H1 (cell line): ENCODE data around the gene DAO. TPM values are rescaled to one million over a fixed set of nuclear protein-coding genes. Genes with fewer than 3 reads are reported as not detected.

ENCODE experiments used
- CHD1 ChIP-seq: IDR thresholded peaks from 2 replicates; pipeline ENCODE4 v1.6.1; 2012; ENCODE audit warnings: low read depth, low read length, improper control_type of control experiment
- EZH2 ChIP-seq: fragments of 200-600 bp; sonication (generic); IDR thresholded peaks from 2 replicates; pipeline ENCODE4 v1.7.1; 2012; ENCODE audit warnings: low read depth, mild to moderate bottlenecking, moderate library complexity, low read length, inconsistent platforms; ENCODE audit not compliant: severe bottlenecking
- KDM4A ChIP-seq: IDR thresholded peaks from one replicate; pipeline ENCODE4 v1.7.1; 2012; ENCODE audit warnings: low read depth, mild to moderate bottlenecking, moderate library complexity, low read length, inconsistent platforms; ENCODE audit not compliant: severe bottlenecking
- MAX ChIP-seq: IDR thresholded peaks from 2 replicates; pipeline ENCODE4 v1.6.1; 2012; ENCODE audit warnings: inconsistent platforms
- PHF8 ChIP-seq: fragments of 200-600 bp; sonication (generic); conservative IDR thresholded peaks from 2 replicates; pipeline ENCODE4 v1.7.1; 2012; ENCODE audit warnings: low read depth, mild to moderate bottlenecking, inconsistent platforms, low read length, moderate library complexity
- POLR2AphosphoS5 ChIP-seq: IDR thresholded peaks from 2 replicates; pipeline ENCODE4 v1.6.1; 2011; ENCODE audit warnings: low read depth, low read length
- SUZ12 ChIP-seq: fragments of 200-600 bp; sonication (generic); IDR thresholded peaks from 2 replicates; pipeline ENCODE4 v1.6.1; 2012; ENCODE audit warnings: mild to moderate bottlenecking, inconsistent platforms, low read length, moderate library complexity, mixed read lengths
- polyA plus RNA-seq, 7 experiments: library from polyadenylated mRNA; depleted of rRNA in 3 of 7; stranded (reverse) in 5 of 7; unstranded in 2 of 7; fragments of >200 nt in 5 of 7; fragments of 200-250 nt in 2 of 7; gene quantifications; 1 replicate in 5 of 7; 2 replicates in 1 of 7; 4 replicates in 1 of 7; pipeline versions ENCODE4 v1.2.1 to v1.2.3, GENCODE V29; 2011 to 2013; ENCODE audit warnings: missing spikeins in 2 of 7, mixed read lengths in 2 of 7
- total RNA-seq: library from RNA; stranded (reverse); fragmentation: NEBNext Ultra II Directional; extraction: Animal tissue kit (Norgen Biotek cat#: 25700); gene quantifications from 2 replicates; pipeline ENCODE4 v1.2.1, GENCODE V29; 2021
- TF ChIP-seq, protein P1 (sequence below): fragments of 300-600 bp; sonication (generic); IDR thresholded peaks from 2 replicates; pipeline ENCODE4 v1.7.1; 2012; ENCODE audit warnings: low read length, moderate library complexity, mild to moderate bottlenecking, inconsistent platforms; ENCODE audit not compliant: insufficient replicate concordance

The DAO gene
- total and polyA plus RNA-seq, 2 of the 8 experiments (the other 6 are each of a cell fraction or from before 2014, with no cell fraction given), result not detected

DNA sequence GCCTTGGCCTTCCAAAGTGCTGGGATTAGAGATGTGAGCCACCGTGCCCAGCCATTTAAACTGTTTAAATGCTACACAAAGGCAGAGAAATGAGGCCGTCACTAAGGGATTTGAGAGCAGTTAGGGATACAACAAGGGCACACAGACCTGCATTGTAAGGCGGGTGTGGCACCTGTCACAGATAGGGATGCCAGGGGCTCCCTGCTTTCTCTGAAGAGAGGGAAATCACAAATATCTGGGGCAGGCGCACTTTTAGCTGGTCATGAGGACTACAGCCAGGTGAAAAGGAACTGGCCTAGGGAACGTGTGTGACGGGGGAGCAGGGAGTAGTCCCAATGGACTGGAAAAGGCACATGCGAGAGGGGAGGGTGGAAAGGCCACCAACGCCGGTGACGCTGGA, 32.2 kb upstream of the DAO start (continued):
- TF ChIP-seq, protein P1, sequence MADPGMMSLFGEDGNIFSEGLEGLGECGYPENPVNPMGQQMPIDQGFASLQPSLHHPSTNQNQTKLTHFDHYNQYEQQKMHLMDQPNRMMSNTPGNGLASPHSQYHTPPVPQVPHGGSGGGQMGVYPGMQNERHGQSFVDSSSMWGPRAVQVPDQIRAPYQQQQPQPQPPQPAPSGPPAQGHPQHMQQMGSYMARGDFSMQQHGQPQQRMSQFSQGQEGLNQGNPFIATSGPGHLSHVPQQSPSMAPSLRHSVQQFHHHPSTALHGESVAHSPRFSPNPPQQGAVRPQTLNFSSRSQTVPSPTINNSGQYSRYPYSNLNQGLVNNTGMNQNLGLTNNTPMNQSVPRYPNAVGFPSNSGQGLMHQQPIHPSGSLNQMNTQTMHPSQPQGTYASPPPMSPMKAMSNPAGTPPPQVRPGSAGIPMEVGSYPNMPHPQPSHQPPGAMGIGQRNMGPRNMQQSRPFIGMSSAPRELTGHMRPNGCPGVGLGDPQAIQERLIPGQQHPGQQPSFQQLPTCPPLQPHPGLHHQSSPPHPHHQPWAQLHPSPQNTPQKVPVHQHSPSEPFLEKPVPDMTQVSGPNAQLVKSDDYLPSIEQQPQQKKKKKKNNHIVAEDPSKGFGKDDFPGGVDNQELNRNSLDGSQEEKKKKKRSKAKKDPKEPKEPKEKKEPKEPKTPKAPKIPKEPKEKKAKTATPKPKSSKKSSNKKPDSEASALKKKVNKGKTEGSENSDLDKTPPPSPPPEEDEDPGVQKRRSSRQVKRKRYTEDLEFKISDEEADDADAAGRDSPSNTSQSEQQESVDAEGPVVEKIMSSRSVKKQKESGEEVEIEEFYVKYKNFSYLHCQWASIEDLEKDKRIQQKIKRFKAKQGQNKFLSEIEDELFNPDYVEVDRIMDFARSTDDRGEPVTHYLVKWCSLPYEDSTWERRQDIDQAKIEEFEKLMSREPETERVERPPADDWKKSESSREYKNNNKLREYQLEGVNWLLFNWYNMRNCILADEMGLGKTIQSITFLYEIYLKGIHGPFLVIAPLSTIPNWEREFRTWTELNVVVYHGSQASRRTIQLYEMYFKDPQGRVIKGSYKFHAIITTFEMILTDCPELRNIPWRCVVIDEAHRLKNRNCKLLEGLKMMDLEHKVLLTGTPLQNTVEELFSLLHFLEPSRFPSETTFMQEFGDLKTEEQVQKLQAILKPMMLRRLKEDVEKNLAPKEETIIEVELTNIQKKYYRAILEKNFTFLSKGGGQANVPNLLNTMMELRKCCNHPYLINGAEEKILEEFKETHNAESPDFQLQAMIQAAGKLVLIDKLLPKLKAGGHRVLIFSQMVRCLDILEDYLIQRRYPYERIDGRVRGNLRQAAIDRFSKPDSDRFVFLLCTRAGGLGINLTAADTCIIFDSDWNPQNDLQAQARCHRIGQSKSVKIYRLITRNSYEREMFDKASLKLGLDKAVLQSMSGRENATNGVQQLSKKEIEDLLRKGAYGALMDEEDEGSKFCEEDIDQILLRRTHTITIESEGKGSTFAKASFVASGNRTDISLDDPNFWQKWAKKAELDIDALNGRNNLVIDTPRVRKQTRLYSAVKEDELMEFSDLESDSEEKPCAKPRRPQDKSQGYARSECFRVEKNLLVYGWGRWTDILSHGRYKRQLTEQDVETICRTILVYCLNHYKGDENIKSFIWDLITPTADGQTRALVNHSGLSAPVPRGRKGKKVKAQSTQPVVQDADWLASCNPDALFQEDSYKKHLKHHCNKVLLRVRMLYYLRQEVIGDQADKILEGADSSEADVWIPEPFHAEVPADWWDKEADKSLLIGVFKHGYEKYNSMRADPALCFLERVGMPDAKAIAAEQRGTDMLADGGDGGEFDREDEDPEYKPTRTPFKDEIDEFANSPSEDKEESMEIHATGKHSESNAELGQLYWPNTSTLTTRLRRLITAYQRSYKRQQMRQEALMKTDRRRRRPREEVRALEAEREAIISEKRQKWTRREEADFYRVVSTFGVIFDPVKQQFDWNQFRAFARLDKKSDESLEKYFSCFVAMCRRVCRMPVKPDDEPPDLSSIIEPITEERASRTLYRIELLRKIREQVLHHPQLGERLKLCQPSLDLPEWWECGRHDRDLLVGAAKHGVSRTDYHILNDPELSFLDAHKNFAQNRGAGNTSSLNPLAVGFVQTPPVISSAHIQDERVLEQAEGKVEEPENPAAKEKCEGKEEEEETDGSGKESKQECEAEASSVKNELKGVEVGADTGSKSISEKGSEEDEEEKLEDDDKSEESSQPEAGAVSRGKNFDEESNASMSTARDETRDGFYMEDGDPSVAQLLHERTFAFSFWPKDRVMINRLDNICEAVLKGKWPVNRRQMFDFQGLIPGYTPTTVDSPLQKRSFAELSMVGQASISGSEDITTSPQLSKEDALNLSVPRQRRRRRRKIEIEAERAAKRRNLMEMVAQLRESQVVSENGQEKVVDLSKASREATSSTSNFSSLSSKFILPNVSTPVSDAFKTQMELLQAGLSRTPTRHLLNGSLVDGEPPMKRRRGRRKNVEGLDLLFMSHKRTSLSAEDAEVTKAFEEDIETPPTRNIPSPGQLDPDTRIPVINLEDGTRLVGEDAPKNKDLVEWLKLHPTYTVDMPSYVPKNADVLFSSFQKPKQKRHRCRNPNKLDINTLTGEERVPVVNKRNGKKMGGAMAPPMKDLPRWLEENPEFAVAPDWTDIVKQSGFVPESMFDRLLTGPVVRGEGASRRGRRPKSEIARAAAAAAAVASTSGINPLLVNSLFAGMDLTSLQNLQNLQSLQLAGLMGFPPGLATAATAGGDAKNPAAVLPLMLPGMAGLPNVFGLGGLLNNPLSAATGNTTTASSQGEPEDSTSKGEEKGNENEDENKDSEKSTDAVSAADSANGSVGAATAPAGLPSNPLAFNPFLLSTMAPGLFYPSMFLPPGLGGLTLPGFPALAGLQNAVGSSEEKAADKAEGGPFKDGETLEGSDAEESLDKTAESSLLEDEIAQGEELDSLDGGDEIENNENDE, result no peak
- TF ChIP-seq EZH2 (no peak), POLR2AphosphoS5 (no peak), CHD1 (no peak), PHF8 (no peak), MAX (no peak), KDM4A (no peak), SUZ12 (no peak)
